NCI-H2196 treated with DMSO at 0.1 percent for 48 hours (cell line): ENCODE data around the gene PPP2R5B.
A peak's percentile ranks its signal among the peaks of the same experiment; 100 is the strongest.

ENCODE experiments used
- DNase-seq: peaks from one replicate; lab custom pipeline; 2025; ENCODE audit not compliant: unreplicated experiment; lab: John Stamatoyannopoulos, UW

The PPP2R5B gene

GRCh38 chr11:64888729-64889511, 35.6 kb upstream of the PPP2R5B start:
- DNase-seq, result no peak

- no peak for DNase-seq
These were observed 34.0 kb upstream of the PPP2R5B start for GRCh38 chr11:64890522-64890939.

- no peak for DNase-seq
These were observed 33.2 kb upstream of the PPP2R5B start for GRCh38 chr11:64891215-64891848.

GRCh38 chr11:64891880-64892279, 32.6 kb upstream of the PPP2R5B start:
- no peak for DNase-seq

- DNase-seq, result no peak
These were observed 32.1 kb upstream of the PPP2R5B start for GRCh38 chr11:64892411-64892831.

GRCh38 chr11:64892838-64893193, 31.7 kb upstream of the PPP2R5B start:
- no peak for DNase-seq

GRCh38 chr11:64893194-64894069, 31.1 kb upstream of the PPP2R5B start:
- no peak for DNase-seq

- peak; percentile 10 for DNase-seq
These were observed 30.2 kb upstream of the PPP2R5B start for GRCh38 chr11:64894070-64894811.

- no peak for DNase-seq
These were observed 29.6 kb upstream of the PPP2R5B start for GRCh38 chr11:64894812-64895452.

GRCh38 chr11:64896448-64897022, 28.0 kb upstream of the PPP2R5B start:
- no peak for DNase-seq

GRCh38 chr11:64897381-64898075, 27.0 kb upstream of the PPP2R5B start:
- DNase-seq, result no peak

- DNase-seq, result no peak
These were observed 26.4 kb upstream of the PPP2R5B start for GRCh38 chr11:64898076-64898445.

GRCh38 chr11:64898541-64898940, 25.9 kb upstream of the PPP2R5B start:
- no peak for DNase-seq

GRCh38 chr11:64900263-64900678, 24.2 kb upstream of the PPP2R5B start:
- DNase-seq, result no peak

- no peak for DNase-seq
These were observed 23.7 kb upstream of the PPP2R5B start for GRCh38 chr11:64900774-64901173.

GRCh38 chr11:64902102-64902900, 22.2 kb upstream of the PPP2R5B start:
- DNase-seq, result no peak

- DNase-seq, result no peak
These were observed 21.1 kb upstream of the PPP2R5B start for GRCh38 chr11:64903291-64903833.

- DNase-seq, result no peak
These were observed 18.8 kb upstream of the PPP2R5B start for GRCh38 chr11:64905516-64906313.
